DMS153 treated with DMSO at 0.1 percent for 48 hours (cell line): ENCODE measurements around the gene JPH2.

Experiments
- DNase-seq: peaks from one replicate; lab custom pipeline; 2025; ENCODE audit not compliant: unreplicated experiment; lab: John Stamatoyannopoulos, UW

Gene JPH2

DNA sequence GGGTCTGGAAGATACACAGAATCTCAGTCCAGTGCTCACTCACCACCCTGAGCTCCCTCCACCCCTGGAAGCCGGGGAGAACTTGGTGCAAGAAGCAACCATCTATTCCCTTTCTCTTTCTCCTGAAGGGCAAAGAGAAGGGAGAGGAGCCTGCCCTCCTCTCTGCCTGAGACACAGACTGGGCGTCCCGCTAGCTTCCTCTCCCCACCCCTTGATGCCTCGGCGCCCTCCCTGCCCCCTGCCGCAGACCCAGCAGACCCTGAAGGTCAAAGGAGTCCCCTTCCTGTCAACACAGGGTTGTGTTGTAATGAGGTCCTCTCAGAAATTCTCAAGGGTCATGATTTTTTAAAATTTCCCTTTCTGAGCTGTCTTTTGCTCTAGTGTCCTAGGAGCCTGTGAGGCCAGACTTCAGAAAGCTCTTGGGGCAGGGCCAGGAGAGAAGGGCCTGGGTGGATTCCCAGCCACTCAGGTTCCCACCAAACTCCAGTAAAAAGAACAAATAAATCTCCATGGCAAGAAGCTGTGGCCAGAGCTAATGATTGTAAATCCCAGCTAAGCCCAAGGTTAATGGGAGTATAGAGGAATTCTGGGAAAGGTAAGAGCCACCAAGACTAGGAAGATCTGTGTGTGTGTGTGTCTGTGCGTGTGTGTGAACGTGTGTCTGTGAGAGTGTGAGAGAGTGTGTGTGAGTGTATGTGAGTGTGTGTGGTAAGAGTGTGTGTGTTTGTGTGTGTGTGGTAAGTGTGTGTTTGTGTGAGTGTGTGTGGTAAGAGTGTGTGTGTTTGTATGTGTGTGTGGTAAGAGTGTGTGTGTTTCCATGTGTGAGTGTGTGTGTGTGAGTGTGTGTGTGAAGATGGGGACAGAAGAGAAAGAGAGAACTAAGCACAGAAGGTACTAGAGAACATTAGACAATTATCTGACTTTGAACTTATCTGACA is 1.1 kb upstream of the JPH2 start:
- no peak for DNase-seq

DNA sequence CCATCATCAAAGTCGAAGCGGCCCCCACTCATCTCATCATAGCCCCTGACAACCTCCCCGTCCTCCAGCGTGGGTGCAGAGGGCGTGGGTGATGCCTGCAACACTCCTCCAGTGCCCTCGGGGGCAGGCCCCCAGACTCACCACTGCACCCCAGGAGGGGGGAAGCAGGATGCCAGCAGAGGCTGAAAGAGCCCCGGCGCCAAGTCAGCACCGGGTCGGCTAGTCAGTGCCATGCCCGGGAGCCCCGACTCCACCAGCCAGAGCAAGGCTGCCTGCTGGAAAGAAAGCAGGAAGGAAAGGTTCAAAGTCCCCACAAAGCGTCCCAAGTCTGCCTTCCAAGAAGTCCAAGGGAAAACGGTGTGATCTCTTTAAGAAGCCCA is 324 bp downstream of the JPH2 start:
- no peak for DNase-seq

DNA sequence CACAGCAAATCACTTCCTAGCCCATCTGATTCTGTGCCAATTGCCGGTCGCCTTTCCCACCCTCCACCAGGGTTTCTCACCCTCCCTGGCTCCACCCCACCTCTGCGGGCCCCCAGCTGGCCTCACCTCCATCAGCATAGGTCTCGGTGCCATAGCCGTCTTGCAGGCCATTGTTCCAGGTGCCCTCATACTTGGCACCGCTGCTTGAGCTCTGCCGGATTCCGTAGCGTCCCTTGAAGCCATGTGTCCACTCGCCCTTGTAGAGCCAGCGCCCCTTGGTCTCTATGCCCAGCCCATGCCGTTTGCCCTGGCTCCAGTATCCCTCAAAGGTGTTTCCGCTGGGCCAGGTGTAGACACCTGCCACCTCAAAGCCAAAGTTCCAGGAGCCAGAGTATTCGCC is 787 bp downstream of the JPH2 start:
- DNase-seq, result no peak

DNA sequence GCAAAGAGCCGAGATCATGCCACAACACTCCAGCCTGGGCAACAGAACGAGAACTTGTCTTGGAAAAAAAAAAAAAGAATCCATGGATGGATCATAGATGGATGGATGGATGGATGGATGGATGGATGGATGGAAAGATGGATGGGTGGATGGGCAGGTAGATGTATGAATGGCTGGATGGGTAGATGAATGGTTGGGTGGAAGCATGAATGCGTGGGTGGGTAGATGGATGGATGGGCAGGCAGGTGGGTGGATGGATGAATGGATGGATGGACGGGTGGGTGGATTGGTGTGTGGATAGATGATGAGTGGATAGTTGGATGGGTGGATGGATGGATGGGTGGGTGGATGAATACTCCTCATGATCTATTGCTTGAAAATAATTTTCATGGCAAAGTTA is 1.4 kb downstream of the JPH2 start:
- DNase-seq, result no peak

DNA sequence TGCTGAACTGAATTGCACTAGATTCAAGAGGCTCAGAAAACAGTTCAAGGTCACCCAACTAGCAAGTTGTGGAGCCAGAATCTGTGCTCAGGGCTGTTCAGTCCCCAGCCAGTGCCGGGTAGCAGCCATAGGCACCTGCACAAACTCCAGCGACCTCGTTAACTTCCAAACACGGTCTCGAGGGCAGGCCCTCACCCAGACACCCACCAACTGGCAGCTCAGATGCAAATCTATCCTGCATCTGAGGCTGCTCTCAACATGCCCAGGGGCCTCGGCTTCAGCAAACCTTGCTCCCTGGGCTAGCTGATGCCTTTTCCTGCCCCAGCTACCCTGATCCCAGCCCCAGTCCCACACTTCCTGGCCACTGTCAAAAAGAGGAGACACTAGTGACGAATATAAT is 3.7 kb downstream of the JPH2 start:
- DNase-seq, result no peak

DNA sequence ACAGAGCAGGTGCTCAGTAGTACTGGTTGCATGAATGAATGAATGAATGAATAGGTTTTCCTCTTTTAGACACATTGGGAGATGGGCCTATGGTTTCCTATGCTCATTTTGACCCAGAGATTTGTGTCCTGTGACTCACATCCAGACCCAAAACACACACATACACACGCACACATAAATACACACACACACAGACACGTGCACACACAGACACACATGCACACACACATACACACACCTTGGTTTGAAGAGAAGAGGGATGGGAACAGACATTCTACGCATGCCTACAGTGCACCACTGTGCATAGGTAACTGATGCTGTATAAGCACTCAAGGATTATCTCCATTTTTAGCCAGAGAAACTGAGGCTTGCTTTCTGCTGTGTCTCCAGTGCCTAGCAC is 4.1 kb downstream of the JPH2 start:
- no peak for DNase-seq

DNA sequence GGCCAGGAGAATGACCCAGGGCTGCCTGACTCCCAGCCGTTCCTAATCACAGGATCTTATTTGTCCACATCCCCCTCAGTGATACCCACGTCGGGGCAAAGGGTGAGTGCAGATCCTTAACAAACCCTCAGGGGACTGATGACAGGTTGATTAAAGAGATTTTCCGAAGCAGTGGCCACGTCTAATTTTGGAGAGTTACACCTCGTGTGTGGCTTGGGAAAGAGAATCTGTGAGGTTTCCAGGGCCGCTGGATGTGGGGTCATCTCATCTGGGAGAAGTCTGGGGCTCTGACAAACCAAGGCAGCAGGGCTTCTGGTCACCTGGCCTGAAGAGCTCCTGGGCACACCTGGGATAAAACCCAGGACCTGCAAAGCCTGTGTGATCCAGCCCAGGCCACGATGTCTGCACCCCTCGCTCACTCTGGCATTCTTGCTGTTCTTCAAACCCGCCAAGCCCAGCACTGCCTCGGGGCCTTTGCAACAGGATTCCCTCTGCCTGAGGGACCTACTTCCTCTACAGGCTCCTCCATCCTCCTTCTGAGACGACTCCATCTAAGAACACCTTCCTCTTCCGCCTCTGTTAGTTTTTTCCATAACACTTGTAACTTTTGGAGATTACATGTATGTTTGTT is 4.7 kb downstream of the JPH2 start:
- DNase-seq, result no peak

DNA sequence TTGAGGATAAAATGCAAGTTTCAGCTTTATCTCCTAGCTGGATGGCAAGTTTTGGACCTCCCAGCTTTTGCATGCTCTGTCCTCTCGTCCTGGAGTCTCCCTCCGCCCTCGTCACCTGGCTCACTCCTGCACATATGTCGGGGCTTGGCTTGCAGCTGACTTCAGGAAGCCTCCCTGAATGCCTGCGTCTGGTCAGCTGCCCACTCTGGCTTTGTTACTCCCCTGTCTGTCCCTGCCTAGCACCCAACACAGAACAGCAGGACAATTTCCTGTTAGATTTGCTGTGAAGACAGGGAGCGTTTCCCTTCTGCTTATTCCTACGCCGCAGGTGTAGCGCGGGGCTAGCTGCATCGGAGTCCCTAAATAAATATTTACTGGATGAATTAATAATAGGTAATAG is 5.4 kb downstream of the JPH2 start:
- no peak for DNase-seq

DNA sequence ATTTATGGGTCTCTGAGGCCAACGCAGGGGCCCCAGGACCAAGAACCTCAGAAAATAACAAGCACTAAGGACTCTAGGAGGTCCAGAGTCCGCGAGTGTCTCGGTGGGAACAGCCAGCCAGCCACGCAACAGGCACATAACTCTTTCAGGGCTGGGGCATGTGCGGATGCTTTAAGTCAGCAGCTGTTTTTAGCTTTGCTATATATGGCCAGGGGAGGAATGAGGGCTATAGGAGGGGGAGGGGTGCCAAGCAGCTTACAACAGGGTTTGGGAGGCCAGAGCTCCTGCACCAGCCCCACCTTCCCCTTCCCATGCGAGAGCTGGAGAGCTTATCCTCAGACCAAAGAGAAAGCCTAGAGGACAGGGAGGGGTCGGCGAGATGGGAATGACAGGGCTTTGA is 6.2 kb downstream of the JPH2 start:
- no peak for DNase-seq

DNA sequence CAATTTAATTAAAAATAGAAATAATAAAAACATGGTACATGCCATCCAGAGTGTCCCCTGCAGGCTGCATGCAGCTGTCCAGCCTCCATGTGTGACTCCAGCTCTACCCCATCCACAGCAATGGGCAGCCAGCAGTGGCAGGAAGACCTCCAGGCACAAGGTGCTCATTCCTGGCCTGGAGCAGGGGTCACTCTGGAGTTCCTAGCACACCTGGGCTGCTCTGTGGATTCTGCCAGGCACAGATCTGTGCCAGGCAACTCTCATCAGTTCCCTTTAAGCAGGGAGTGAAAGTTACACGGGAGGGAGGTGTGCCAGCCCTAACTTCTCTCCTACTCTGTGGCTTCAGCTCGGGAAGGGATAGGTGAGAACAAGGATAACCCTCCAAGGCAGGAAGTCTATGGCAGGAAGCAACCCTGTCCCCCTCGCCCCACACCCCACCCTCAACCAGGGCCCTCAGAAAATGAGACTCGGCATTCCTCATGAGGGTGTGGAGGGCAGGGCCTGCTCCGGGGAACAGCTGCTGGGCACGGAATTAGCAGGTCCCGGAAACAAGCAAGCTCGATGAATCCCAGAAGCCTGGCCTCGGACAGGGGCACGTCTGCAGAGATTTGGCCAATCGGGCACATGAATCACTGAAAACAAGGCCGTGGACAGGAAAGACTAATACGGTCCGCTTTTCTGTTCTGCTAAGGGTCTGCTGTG is 10.0 kb downstream of the JPH2 start:
- DNase-seq, result no peak

DNA sequence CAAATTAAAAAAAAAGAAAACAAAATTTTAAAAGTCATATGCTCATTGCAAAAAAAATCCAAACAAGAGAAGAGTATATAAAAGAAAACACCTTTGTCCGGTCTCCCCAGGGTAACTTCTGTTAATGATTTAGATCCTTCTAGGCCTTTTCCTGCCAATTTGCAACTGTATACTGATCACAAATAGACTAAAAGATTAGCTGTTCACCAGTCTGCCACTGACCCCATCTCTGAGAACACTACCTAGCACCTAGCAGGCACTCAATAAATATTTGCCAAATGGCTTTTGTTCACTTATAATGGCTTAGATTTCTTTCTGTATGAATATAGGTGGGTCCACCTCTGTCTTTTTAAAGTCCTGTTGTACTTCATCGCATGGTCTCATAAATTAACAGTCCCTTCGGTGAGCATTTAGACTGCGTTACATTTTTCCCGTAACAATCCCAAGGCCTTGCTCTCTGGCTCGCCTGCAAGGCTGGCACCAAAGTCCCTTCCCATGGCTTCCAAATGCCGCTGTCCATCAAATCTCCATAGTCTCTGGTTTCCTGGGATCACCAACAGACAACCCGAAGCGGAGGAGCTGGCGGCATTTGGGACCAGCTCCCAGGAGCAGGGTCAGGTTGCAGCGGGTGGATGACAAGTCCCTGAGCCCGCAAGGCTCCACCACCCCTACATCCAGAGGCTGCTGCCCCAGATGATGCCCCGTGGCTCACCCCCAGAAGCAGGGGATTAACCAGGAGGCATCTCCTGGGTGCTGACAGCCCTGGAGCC is 11.8 kb downstream of the JPH2 start:
- DNase-seq, result no peak

DNA sequence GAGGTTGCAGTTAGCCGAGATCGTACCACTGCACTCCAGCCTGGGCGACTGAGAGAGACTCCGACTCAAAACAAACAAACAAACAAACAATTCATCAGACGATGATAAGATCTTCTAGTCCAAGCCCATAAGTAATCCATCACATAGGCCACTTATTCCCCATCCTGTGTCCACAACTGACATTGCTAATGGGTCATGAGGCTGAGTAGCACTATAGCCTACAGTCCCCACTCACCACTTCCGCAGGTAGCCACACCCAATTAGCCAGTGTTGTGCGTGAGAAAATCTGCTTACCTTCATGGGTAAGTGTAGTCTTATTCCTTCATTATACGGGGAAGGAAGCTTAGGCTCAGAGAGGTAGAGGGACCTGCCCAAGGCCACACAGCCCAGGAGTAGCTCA is 13.1 kb downstream of the JPH2 start:
- DNase-seq, result no peak

DNA sequence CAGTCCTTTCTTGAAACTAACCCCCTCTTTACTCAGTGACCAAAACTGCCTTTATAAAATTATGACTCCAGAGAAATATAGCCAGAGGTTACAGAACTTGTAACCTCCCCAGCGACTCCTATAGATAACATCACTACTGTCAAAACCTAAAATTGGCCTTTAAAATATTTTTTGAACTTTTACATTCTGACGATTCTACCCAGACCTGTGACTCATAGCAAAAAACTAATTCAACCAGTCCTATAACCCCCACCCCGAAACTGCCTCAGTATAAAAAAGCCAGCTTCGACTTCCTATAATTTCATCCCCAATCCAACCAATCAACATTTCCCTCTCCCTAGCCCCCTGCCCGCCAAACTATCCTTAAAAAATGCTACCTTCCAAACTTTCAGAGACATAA is 13.9 kb downstream of the JPH2 start:
- DNase-seq, result no peak

DNA sequence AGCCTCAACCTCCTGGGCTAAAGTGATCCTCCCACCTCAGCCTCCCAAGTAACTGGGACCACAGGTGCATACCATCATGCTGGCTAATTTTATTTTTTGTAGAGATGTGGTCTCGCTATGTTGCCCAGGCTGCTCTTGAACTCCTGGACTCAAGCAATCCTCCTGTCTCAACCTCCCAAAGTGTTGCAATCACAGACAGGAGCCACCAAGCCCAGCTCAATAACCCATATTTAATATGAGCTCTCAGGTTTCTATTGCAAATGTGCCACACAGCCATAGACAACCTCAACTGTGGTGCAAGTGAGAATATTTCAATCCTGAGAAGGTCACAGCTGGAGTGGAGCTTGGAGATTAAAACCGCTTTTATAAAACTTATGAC is 14.4 kb downstream of the JPH2 start:
- DNase-seq, result no peak

DNA sequence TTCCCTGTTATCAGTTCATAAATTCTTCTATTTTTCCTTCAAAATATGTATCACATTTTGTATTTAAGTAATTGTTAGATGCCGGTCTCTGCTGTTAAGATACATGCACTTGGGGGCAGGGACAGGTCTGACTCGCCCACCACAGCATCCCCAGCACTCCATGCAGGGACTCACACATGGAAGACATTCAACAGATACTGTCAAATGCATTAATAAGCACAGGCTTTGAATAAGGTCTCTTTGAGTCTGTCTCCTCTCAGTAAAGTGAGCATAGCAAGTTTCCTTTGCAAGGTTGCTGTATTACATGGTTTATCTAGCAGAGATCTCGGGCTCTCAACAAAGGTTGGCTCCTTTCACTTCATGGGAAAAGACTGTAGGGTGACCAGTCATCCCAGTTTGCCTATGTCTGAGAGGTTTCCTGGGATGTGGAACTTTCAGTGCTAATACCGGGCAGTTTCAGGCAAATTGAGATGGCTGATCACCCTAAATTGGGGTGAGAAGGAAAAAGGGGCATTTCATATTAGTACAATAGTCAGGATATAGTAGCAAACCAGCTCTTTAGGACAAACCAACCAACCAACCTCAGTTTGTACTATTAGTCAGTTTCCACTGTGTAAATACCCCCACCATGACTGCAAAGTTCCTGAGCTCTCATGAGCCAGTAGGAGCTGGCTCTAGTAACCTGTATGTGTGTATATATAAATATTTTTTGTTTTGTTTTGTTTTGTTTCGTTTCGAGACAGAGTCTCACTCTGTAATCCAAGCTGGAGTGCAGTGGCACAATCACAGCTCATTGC is 15.0 kb downstream of the JPH2 start:
- no peak for DNase-seq

DNA sequence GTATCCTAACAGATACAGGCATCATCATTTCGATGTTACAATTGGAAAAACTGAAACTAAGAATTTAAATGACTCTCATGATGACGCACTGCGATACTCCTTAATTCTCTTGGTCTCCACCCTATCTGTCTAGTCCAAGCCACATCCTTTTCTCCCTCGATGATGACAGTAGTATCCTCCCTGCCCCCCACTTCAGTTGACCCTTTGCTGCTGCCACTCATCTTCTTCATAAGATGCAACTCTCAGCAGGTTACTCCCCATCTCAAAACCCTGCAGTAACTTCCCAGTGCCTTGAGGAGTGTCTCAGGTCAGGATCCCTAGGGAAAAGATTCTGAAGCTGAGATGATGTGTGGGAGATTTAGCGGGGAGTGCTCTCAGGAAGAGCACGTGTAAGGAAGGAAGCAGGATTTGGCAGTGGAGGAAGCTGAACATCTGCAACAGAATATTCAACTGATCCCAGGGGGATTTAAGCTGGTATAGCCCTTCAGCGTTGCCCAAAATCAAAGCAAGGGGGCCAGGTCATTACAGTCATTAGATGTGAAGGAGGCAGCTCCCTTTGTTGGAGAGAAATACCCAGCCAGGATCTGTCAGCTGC is 16.1 kb downstream of the JPH2 start:
- DNase-seq, result no peak

DNA sequence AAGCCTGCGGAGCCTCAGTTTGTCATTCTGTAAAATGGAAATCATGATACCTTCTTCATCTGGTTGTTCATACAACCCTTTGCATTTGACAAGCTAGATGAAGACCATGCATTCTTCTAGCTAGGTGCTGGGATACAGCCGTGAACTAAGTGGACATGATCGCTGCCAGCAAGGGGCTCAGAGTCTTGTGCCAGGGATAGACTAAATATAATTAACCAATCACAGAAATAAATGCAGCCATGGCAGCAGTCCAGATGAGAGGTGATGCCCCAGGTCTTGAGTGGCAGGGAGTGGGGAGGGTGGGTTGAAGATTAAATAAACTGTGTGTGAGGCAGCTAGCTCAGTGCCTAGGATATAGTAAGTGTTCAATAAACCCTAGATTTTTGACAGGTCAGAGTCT is 19.3 kb downstream of the JPH2 start:
- DNase-seq, result no peak

DNA sequence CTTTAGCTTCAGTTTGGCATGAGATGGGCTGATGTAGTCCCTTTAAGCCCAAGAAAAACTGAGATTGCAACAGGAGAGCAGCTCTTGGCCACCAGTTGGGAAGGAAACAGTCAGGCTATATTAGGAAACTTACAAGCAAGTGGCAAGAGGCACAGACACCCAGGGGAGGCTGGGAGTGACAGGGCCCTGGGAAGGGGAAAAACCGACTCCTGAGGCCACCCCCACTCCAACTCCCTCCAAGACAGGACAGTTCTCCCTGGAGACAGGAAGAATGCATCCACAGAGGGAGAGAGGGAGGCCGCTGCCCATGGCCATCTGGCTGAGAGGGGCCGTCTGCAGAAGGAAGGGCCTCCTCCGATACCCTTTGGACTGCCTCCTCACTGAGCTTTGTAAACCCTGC is 20.5 kb downstream of the JPH2 start:
- no peak for DNase-seq

DNA sequence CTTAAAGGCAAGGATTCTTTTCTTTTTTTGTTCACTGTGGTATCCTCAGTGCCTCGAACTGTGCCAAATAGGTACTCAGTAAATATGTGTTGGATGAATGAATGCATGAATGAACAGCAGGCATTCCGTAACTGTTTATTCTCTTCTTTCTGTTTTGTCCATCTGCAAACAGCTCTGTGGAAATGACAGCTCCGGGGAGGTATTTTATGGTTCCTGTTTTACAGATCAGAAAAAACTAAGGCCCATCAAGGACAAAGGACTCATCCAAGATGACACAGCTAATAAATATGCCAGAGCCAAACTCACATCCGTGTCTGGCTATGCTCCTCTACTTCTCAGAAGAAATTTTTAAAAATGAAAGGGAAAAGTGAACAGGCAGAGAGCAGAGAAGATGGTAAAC is 21.0 kb downstream of the JPH2 start:
- DNase-seq, result no peak

DNA sequence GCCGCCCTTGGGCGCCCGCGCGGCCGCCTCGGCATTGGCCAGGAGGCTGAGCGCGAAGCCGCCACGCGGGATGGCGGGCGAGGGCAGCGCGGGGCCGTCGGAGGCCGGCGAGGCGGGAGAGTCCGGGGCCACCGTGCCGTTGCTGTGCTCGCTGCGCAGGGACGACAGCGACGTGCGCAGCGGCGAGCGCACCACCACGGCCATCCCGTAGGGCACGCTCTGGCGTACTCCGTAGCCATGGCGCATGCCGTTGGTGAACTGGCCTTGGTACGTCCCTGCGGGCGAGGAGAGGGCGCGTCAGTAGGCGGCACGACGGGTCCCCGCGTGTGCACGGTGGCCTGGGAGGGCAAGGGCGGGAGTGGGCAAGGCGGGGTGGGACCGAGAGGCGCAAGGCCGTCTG is 26.9 kb downstream of the JPH2 start:
- DNase-seq, result no peak
